OCI-LY7 (cell line): ENCODE data around the gene KRTAP2-4. TPM values are rescaled to one million over a fixed set of nuclear protein-coding genes. Genes with fewer than 3 reads are reported as not detected.
"Not testable (repeated sequence)": the region's sequence is repeated elsewhere in the genome, so short reads cannot be mapped to it uniquely, and the experiment has no call there.

Experiments used
- BruUV-seq: library from RNA; stranded (reverse); fragments of 400-500 nt; replicated peaks from 2 replicates; lab custom pipeline; 2021; lab: Mats Ljungman, UMichigan
- CTCF ChIA-PET: fragments of 300-600 bp; sonication (Branson Sonifier 250); formaldehyde crosslinking; loops from one replicate; lab custom pipeline; 2022; ENCODE audit warnings: antibody characterized with exemption; ENCODE audit not compliant: unreplicated experiment; lab: Charles Lee
- POLR2A ChIA-PET: fragments of 300-600 bp; sonication (Branson Sonifier 250); formaldehyde crosslinking; loops from one replicate; lab custom pipeline; 2022; ENCODE audit warnings: antibody characterized with exemption; lab: Charles Lee
- DNase-seq: peaks from one replicate; pipeline ENCODE4 v3.0.0-alpha.2; 2015; ENCODE audit warnings: low spot score
- H2AFZ ChIP-seq: fragments of 200-600 bp; sonication (generic), shearing (Covaris generic); 2 replicates; pipeline ENCODE4 v1.6.1; 2014; ENCODE audit warnings: mild to moderate bottlenecking, antibody characterized with exemption, low read length, moderate library complexity
- H3K27ac ChIP-seq: fragments of 200-600 bp; sonication (generic); 2 replicates; pipeline ENCODE4 v1.5.1; 2014; ENCODE audit warnings: mixed run types, low read depth, mild to moderate bottlenecking, moderate library complexity, low read length, inconsistent platforms; ENCODE audit not compliant: poor library complexity, severe bottlenecking
- H3K36me3 ChIP-seq: fragments of 200-600 bp; sonication (generic); 2 replicates; pipeline ENCODE4 v1.6.1; 2014; ENCODE audit warnings: mild to moderate bottlenecking, antibody characterized with exemption, low read length, moderate library complexity, mixed read lengths; ENCODE audit not compliant: insufficient read depth
- H3K4me1 ChIP-seq: fragments of 200-600 bp; sonication (generic); 2 replicates; pipeline ENCODE4 v1.5.1; 2014; ENCODE audit warnings: mild to moderate bottlenecking, low read length; ENCODE audit not compliant: insufficient read depth, poor library complexity, severe bottlenecking
- H3K4me2 ChIP-seq: fragments of 200-600 bp; sonication (generic); 2 replicates; pipeline ENCODE4 v1.6.1; 2014; ENCODE audit warnings: mild to moderate bottlenecking, low read length
- H3K4me3 ChIP-seq: fragments of 200-600 bp; sonication (generic); 2 replicates; pipeline ENCODE4 v1.5.1; 2014; ENCODE audit warnings: mild to moderate bottlenecking, low read depth, low read length; ENCODE audit not compliant: poor library complexity, severe bottlenecking
- H3K79me2 ChIP-seq: fragments of 200-600 bp; sonication (generic); 2 replicates; pipeline ENCODE4 v1.6.1; 2016; ENCODE audit warnings: low read depth, mild to moderate bottlenecking, low read length, moderate library complexity, mixed read lengths; ENCODE audit not compliant: insufficient read depth
- H3K9me2 ChIP-seq: fragments of 200-600 bp; sonication (generic); 2 replicates; pipeline ENCODE4 v1.6.1; 2016; ENCODE audit warnings: mild to moderate bottlenecking, low read length, mixed read lengths; ENCODE audit not compliant: insufficient read depth
- H3K9me3 ChIP-seq: fragments of 200-600 bp; sonication (generic); 2 replicates; pipeline ENCODE4 v1.6.1; 2014; ENCODE audit warnings: mild to moderate bottlenecking, mixed run types, low read length, mixed read lengths
- H4K20me1 ChIP-seq: fragments of 200-600 bp; sonication (generic); 2 replicates; pipeline ENCODE4 v1.6.1; 2014; ENCODE audit warnings: mild to moderate bottlenecking, antibody characterized with exemption, low read length, moderate library complexity, mixed read lengths; ENCODE audit not compliant: insufficient read depth
- EZH2phosphoT487 ChIP-seq: fragments of 200-600 bp; sonication (generic); IDR thresholded peaks from 2 replicates; pipeline ENCODE4 v1.6.1; 2018; ENCODE audit warnings: low read depth, borderline replicate concordance, mild to moderate bottlenecking, mixed run types, antibody characterized with exemption, low read length, moderate library complexity, mixed read lengths
- intact Hi-C: fragments of 100-400 bp; cut with micrococcal nuclease; formaldehyde crosslinking; loops from one replicate; pipeline ENCODE4 v1.10.0; 2022; ENCODE audit not compliant: unreplicated experiment
- total RNA-seq, 2 experiments: library from RNA; depleted of rRNA in 1 of 2; stranded (reverse); fragments of >200 nt in 1 of 2; shearing (Covaris generic) in 1 of 2; gene quantifications; 2 replicates each; pipeline ENCODE4 v1.2.3, GENCODE V29; 2014 to 2022
- TF ChIP-seq, protein P1 (sequence below): fragments of 200-600 bp; sonication (generic); conservative IDR thresholded peaks from 2 replicates; pipeline ENCODE4 v1.5.1; 2014; ENCODE audit warnings: mild to moderate bottlenecking, antibody characterized with exemption, low read length, moderate library complexity, mixed read lengths

KRTAP2-4 gene
- total RNA-seq, 2 experiments from 2014 or later = not detected

DNA sequence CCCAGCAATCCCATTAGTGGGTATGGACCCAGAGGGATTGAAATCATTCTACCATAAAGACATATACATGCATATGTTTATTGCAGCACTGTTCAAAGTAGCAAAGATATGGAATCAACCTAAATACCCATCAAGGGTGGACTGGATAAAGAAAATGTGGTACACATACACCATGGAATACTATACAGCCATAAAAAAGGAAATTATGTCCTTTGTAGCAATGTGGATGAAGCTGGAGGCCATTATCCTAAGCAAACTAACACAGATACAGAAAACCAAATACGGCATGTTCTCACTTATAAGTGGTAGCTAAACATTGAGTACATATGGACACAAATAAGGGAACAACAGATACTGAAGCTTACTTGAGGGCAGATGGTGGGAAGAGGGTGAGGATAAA lies 8.1 kb downstream of the KRTAP2-4 start:
- Histone ChIP-seq H3K9me3 (no peaks in the 10 kb centered on the region), H3K9me2 (no peaks in the 10 kb centered on the region), H2AFZ (no peak overlapping the region), H3K79me2 (no peaks in the 10 kb centered on the region), H4K20me1 (no peaks in the 10 kb centered on the region), H3K4me1 (no peaks in the 10 kb centered on the region), H3K4me3 (no peak overlapping the region), H3K27ac (no peak overlapping the region), H3K4me2 (no peak overlapping the region), H3K36me3 (no peaks in the 10 kb centered on the region)
- ChIA-PET CTCF (no interaction called here), POLR2A (interaction anchor here (0.6 kb wide), 1 partner anchor 346 kb away, joined by 3 read pairs; no protein-coding TSS in a partner anchor)
- TF ChIP-seq, protein P1, sequence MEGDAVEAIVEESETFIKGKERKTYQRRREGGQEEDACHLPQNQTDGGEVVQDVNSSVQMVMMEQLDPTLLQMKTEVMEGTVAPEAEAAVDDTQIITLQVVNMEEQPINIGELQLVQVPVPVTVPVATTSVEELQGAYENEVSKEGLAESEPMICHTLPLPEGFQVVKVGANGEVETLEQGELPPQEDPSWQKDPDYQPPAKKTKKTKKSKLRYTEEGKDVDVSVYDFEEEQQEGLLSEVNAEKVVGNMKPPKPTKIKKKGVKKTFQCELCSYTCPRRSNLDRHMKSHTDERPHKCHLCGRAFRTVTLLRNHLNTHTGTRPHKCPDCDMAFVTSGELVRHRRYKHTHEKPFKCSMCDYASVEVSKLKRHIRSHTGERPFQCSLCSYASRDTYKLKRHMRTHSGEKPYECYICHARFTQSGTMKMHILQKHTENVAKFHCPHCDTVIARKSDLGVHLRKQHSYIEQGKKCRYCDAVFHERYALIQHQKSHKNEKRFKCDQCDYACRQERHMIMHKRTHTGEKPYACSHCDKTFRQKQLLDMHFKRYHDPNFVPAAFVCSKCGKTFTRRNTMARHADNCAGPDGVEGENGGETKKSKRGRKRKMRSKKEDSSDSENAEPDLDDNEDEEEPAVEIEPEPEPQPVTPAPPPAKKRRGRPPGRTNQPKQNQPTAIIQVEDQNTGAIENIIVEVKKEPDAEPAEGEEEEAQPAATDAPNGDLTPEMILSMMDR = no peak
- no peak for TF ChIP-seq EZH2phosphoT487
- intact Hi-C loops = no loop called here
- BruUV-seq = no TSS peak
- no peak for DNase-seq

DNA sequence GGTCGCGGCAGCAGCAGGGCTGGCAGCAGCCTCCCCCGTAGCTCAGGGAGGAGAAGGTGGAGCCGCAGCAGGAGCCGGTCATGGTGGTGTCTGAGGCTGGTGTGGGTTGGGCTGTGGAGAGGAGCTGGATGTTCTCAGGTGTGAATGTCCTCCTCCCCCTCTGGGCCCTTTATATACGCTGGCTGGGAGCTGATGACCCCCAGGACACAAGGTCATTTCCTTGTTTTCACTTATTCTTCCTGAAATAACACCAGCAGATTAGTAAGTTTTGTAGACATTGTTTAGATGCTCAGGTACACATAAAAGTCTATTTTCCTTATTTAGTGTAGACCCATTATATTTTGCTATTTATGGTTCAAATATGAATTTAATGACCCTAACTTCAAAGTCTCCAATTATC lies 10.5 kb downstream of the KRTAP2-4 start, which contains the start of gene KRTAP2-2:
KRTAP2-2 (minus strand) TSS at position 101 of the 400 bp plus-strand sequence; CDS start at position 82, 19 bp downstream.
- DNase-seq, H3K79me2 ChIP-seq, H3K36me3 ChIP-seq, H3K9me3 ChIP-seq, CTCF ChIA-PET, POLR2A ChIA-PET, H3K4me2 ChIP-seq, H4K20me1 ChIP-seq, intact Hi-C loops, H3K4me3 ChIP-seq, H2AFZ ChIP-seq, H3K27ac ChIP-seq, H3K9me2 ChIP-seq, BruUV-seq, H3K4me1 ChIP-seq: not testable (repeated sequence)

DNA sequence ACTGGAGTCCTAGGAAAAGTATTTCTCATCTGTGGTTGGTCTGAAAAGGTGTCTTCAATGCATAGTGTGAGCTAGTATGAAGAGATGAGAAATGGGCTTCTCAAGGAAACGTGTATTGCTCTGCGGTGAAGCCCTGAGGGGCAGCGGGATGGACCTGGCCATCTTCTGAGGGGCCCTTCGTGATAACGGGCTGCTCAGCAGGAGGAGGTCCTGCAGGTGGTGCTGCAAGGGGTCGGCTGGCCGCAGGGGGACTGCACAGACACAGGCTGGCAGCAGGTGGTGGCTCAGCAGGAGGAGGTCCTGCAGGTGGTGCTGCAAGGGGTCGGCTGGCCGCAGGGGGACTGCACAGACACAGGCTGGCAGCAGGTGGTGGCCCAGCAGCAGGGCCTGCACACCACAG lies 11.1 kb downstream of the KRTAP2-4 start:
- DNase-seq, BruUV-seq, POLR2A ChIA-PET, H3K9me2 ChIP-seq, H4K20me1 ChIP-seq, H3K9me3 ChIP-seq, H3K4me2 ChIP-seq, CTCF ChIA-PET, H3K36me3 ChIP-seq, H3K4me1 ChIP-seq, H3K79me2 ChIP-seq, intact Hi-C loops, H3K27ac ChIP-seq, H2AFZ ChIP-seq, H3K4me3 ChIP-seq: not testable (repeated sequence)

DNA sequence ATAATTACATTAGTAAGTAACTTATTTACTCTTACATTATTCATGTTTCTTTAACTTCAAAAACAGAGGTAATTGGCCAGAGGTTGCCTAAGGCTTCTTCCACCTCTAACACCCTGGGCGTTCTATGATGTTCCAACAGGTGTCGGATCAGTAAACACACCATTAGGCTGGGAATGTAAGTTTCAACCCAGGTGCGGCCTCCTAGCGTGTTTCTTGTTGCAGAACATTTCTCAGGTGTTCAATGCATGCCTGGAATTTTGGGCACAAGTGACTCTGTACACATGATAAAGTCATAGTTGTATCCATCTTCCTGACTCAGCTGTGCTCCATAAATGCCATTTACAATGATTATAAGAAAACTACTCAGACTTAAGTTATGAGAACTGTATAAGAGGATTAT lies 11.7 kb downstream of the KRTAP2-4 start:
- Histone ChIP-seq H3K4me2 (no peak overlapping the region), H4K20me1 (no peaks in the 10 kb centered on the region), H3K79me2 (no peaks in the 10 kb centered on the region), H3K4me1 (no peaks in the 10 kb centered on the region), H3K9me2 (no peaks in the 10 kb centered on the region), H3K27ac (no peak overlapping the region), H3K4me3 (no peak overlapping the region), H2AFZ (no peak overlapping the region), H3K36me3 (no peaks in the 10 kb centered on the region), H3K9me3 (no peaks in the 10 kb centered on the region)
- no TSS peak for BruUV-seq
- ChIA-PET CTCF (no interaction called here), POLR2A (no interaction called here)
- intact Hi-C loops = no loop called here
- TF ChIP-seq EZH2phosphoT487 = no peak
- TF ChIP-seq, protein P1 = no peak
- DNase-seq = no peak
